WTC11 (cell line): ENCODE results near the gene ANKRD28. TPM values are rescaled to one million over a fixed set of nuclear protein-coding genes. Genes with fewer than 3 reads are reported as not detected.
A peak's percentile ranks its signal among the peaks of the same experiment; 100 is the strongest.

ENCODE experiments used
- ATAC-seq: fragments of 200-7000 bp; cut with Tn5 transposase; 2 replicates; pipeline ENCODE4 v1.10.0; 2021; ENCODE audit warnings: mild to moderate bottlenecking, moderate library complexity
- CTCF ChIA-PET: fragments of 300-600 bp; sonication (Branson Sonifier 250); formaldehyde crosslinking; loops from one replicate; lab custom pipeline; 2021; ENCODE audit warnings: antibody characterized with exemption; lab: Charles Lee
- POLR2A ChIA-PET: fragments of 350-600 bp; sonication (Branson Sonifier 250); formaldehyde crosslinking; loops from one replicate; lab custom pipeline; 2021; ENCODE audit warnings: antibody characterized with exemption; lab: Charles Lee
- DNase-seq: peaks from one replicate; pipeline ENCODE4 v3.0.0; 2021; ENCODE audit warnings: low spot score
- H3K27ac Mint-ChIP-seq: 2 replicates; pipeline ENCODE4 v1.8.0; 2021; ENCODE audit warnings: mixed read lengths
- H3K27me3 Mint-ChIP-seq: 2 replicates; pipeline ENCODE4 v1.8.0; 2021; ENCODE audit warnings: low read depth, mild to moderate bottlenecking, moderate library complexity, mixed read lengths
- H3K36me3 Mint-ChIP-seq: 2 replicates; pipeline ENCODE4 v1.8.0; 2021; ENCODE audit warnings: mixed read lengths
- H3K4me1 Mint-ChIP-seq: 2 replicates; pipeline ENCODE4 v1.8.0; 2022; ENCODE audit warnings: mixed read lengths
- H3K4me3 Mint-ChIP-seq: 2 replicates; pipeline ENCODE4 v1.8.0; 2021; ENCODE audit warnings: mild to moderate bottlenecking, moderate library complexity, mixed read lengths
- H3K9me3 Mint-ChIP-seq: 2 replicates; pipeline ENCODE4 v1.8.0; 2021; ENCODE audit warnings: mixed read lengths
- CBFB ChIP-seq: sonication (generic); formaldehyde crosslinking; IDR thresholded peaks from 2 replicates; pipeline ENCODE4 v1.8.1; 2022; ENCODE audit warnings: mild to moderate bottlenecking, low read depth, missing genetic modification reagents
- CREM ChIP-seq: sonication (generic); formaldehyde crosslinking; IDR thresholded peaks from 2 replicates; pipeline ENCODE4 v1.8.1; 2022; ENCODE audit warnings: mild to moderate bottlenecking, missing genetic modification reagents, moderate library complexity
- EMX1 ChIP-seq: fragments of 250-450 bp; sonication (Bioruptor Pico); IDR thresholded peaks from 2 replicates; pipeline ENCODE4 v1.8.0; 2021; ENCODE audit warnings: mild to moderate bottlenecking
- HMGA2 ChIP-seq: fragments of 250-450 bp; sonication (Bioruptor Pico); IDR thresholded peaks from 2 replicates; pipeline ENCODE4 v1.4.0; 2021; ENCODE audit warnings: mild to moderate bottlenecking, moderate library complexity
- KAT7 ChIP-seq: sonication (generic); formaldehyde crosslinking; IDR thresholded peaks from 2 replicates; pipeline ENCODE4 v1.8.1; 2023; ENCODE audit warnings: missing genetic modification reagents, mild to moderate bottlenecking, borderline replicate concordance
- MYBL2 ChIP-seq: sonication (generic); formaldehyde crosslinking; IDR thresholded peaks from 2 replicates; pipeline ENCODE4 v1.8.1; 2023; ENCODE audit warnings: mild to moderate bottlenecking, moderate library complexity, missing genetic modification reagents
- NFYB ChIP-seq: sonication (generic); formaldehyde crosslinking; conservative IDR thresholded peaks from 2 replicates; pipeline ENCODE4 v1.8.0; 2022; ENCODE audit warnings: low read depth, missing genetic modification reagents
- NR2C2 ChIP-seq: sonication (generic); formaldehyde crosslinking; IDR thresholded peaks from 2 replicates; pipeline ENCODE4 v1.8.0; 2022; ENCODE audit warnings: mild to moderate bottlenecking, missing genetic modification reagents
- SMAD3 ChIP-seq: sonication (generic); formaldehyde crosslinking; IDR thresholded peaks from 2 replicates; pipeline ENCODE4 v1.8.0; 2022; ENCODE audit warnings: missing genetic modification reagents, mild to moderate bottlenecking, borderline replicate concordance
- ZNF232 ChIP-seq: sonication (generic); formaldehyde crosslinking; IDR thresholded peaks from 2 replicates; pipeline ENCODE4 v1.8.0; 2022; ENCODE audit warnings: mild to moderate bottlenecking, missing genetic modification reagents
- ZNF532 ChIP-seq: fragments of 250-450 bp; sonication (Bioruptor Pico); IDR thresholded peaks from 2 replicates; pipeline ENCODE4 v1.9.0; 2021; ENCODE audit warnings: mild to moderate bottlenecking, borderline replicate concordance
- ZNF671 ChIP-seq: fragments of 250-450 bp; sonication (Bioruptor Pico); IDR thresholded peaks from 2 replicates; pipeline ENCODE4 v1.8.0; 2021; ENCODE audit warnings: mild to moderate bottlenecking
- total RNA-seq: library from RNA; stranded (reverse); gene quantifications from 3 replicates; pipeline ENCODE4 v1.2.3, GENCODE V29; 2021
- TF ChIP-seq, protein P1 (sequence below): fragments of 250-450 bp; sonication (Bioruptor Pico); IDR thresholded peaks from 2 replicates; pipeline ENCODE4 v1.9.0; 2021; ENCODE audit warnings: moderate library complexity, mild to moderate bottlenecking, inconsistent platforms, borderline replicate concordance
- TF ChIP-seq, protein P2 (sequence below): fragments of 250-450 bp; sonication (Bioruptor Pico); IDR thresholded peaks from 2 replicates; pipeline ENCODE4 v1.9.0; 2021; ENCODE audit warnings: mild to moderate bottlenecking
- TF ChIP-seq, protein P3 (sequence below): sonication (generic); formaldehyde crosslinking; IDR thresholded peaks from 2 replicates; pipeline ENCODE4 v1.8.0; 2022; ENCODE audit warnings: mild to moderate bottlenecking, missing genetic modification reagents
- TF ChIP-seq, protein P4 (sequence below): sonication (generic); formaldehyde crosslinking; IDR thresholded peaks from 2 replicates; pipeline ENCODE4 v1.8.1; 2022; ENCODE audit warnings: mild to moderate bottlenecking, missing genetic modification reagents, moderate library complexity, borderline replicate concordance
- TF ChIP-seq, protein P5 (sequence below): sonication (generic); formaldehyde crosslinking; IDR thresholded peaks from 2 replicates; pipeline ENCODE4 v1.8.1; 2022; ENCODE audit warnings: mild to moderate bottlenecking, moderate library complexity, missing genetic modification reagents

ANKRD28 gene
- total RNA-seq, 1 experiment from 2014 or later, result 51.6 TPM

DNA sequence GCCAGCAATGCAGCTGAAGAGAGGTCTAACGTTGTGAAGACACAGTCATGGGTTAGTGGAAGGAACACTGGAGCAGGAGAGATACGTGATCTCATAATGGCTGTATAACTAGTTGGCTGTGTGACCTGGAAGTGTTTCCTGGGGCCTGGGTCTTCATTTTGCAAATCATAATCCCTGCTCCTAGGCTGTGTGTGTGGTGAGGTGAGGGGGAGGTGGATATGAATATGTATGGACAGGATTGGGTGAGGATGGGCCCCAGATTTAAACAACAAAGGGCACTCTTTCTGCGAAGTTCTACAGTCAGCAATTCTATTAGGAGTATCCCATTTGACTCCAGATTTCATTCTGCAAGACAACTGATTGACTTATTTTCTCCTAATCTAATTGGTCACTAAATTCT lies 41.3 kb downstream of the ANKRD28 start (continued):
- TF ChIP-seq ZNF532 (CRISPR knock-in tag), result no peak
- TF ChIP-seq NR2C2 (CRISPR knock-in tag), result no peak
- TF ChIP-seq, protein P1, sequence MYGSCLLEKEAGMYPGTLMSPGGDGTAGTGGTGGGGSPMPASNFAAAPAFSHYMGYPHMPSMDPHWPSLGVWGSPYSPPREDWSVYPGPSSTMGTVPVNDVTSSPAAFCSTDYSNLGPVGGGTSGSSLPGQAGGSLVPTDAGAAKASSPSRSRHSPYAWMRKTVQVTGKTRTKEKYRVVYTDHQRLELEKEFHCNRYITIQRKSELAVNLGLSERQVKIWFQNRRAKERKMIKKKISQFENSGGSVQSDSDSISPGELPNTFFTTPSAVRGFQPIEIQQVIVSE (CRISPR knock-in tag), result no peak
- TF ChIP-seq, all 79 proteins: peak for 0

DNA sequence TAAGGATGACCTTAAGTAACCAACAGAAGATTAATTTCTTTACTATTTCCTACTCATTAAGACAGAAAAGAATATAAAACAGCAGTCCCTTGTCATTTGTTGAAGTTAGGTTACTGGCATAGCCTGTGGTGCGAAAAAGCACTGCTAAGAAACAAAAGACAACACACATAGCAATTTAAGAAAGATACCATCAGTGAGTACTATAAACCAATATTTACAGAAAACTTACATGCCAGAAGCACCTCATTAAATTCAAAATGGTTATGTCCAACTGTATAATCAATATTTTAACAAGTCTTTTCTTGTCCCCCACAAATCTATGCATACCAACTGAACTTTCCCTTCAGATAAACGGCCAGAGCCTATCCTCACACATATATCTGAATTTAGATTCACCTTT lies 42.0 kb downstream of the ANKRD28 start:
- H3K36me3 Mint-ChIP-seq, result peaks cover 5% of the 10 kb centered on the region; the same call in 1 of the 2 replicates
- ChIA-PET POLR2A (no interaction called here), CTCF (no interaction called here)
- H3K9me3 Mint-ChIP-seq, result no peaks in the 10 kb centered on the region
- DNase-seq (no peak), ATAC-seq (no peak)
- peaks cover 58% of the 10 kb centered on the region for H3K4me1 Mint-ChIP-seq
- no peak for TF ChIP-seq KAT7
- H3K4me3 Mint-ChIP-seq, result no peak overlapping the region
- H3K27ac Mint-ChIP-seq, result peak overlapping the region; percentile 84; the same call in 1 of the 2 replicates
- H3K27me3 Mint-ChIP-seq, result no peaks in the 10 kb centered on the region

DNA sequence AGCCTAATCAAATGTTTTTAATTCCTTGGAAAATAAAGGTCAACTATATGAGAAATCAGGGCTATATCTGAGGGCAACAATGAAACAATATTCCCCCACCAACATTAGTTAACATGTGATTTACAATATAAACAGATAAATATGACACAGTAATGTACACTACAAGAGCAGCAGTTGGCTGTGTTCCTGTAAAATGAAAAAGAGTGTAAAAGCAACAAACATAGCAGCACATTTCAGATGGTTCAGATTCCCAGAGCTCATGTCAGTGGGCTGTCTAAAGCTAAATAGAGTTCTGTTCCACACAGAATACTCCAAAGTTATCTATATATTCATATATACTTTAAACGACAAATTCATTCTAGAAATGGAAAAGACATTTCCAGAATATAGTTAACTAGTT lies 42.6 kb downstream of the ANKRD28 start:
- ChIA-PET POLR2A (no interaction called here), CTCF (no interaction called here)
- Mint-ChIP-seq H3K27me3 (no peaks in the 10 kb centered on the region), H3K9me3 (no peaks in the 10 kb centered on the region), H3K36me3 (peaks cover 10% of the 10 kb centered on the region), H3K4me3 (no peak overlapping the region), H3K27ac (no peak overlapping the region), H3K4me1 (peaks cover 58% of the 10 kb centered on the region)
- DNase-seq (no peak), ATAC-seq (no peak)
- TF ChIP-seq NFYB (CRISPR knock-in tag), result no peak
- TF ChIP-seq, protein P2, sequence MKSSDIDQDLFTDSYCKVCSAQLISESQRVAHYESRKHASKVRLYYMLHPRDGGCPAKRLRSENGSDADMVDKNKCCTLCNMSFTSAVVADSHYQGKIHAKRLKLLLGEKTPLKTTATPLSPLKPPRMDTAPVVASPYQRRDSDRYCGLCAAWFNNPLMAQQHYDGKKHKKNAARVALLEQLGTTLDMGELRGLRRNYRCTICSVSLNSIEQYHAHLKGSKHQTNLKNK (CRISPR knock-in tag), result no peak
- TF ChIP-seq SMAD3 (CRISPR knock-in tag), result no peak
- TF ChIP-seq, protein P3, sequence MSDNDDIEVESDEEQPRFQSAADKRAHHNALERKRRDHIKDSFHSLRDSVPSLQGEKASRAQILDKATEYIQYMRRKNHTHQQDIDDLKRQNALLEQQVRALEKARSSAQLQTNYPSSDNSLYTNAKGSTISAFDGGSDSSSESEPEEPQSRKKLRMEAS (CRISPR knock-in tag), result no peak
- TF ChIP-seq CREM (CRISPR knock-in tag), result no peak
- no peak for TF ChIP-seq HMGA2 (CRISPR knock-in tag)

DNA sequence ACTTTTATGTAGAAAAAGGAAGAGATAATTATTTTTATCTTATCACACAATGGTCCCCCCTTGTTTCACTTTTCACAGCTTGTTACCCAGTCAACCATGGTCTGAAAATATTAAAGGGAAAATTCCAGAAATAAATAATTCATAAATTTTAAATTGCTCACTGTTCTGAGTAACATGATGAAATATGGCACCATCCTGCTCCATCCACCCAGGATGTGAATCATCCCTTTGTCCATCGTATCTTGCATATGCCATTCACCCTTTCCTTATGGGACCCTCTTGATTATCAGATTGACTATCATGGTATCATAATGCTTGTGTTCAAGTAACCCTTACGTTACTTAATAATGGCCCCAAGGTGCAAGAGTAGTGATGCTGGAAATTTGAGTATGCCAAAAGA lies 43.7 kb downstream of the ANKRD28 start:
- Mint-ChIP-seq H3K4me1 (peaks cover 49% of the 10 kb centered on the region), H3K9me3 (peaks cover 6% of the 10 kb centered on the region; the same call in 1 of the 2 replicates), H3K27ac (peak overlapping the region; percentile 48; the same call in 1 of the 2 replicates), H3K27me3 (no peaks in the 10 kb centered on the region), H3K4me3 (no peak overlapping the region), H3K36me3 (peaks cover 19% of the 10 kb centered on the region)
- ATAC-seq (no peak), DNase-seq (no peak)
- CTCF ChIA-PET, result no interaction called here
- POLR2A ChIA-PET, result no interaction called here
- no peak for TF ChIP-seq CBFB (CRISPR knock-in tag)
- TF ChIP-seq EMX1 (CRISPR knock-in tag), result no peak
- TF ChIP-seq ZNF671 (CRISPR knock-in tag), result no peak
- TF ChIP-seq, protein P4, sequence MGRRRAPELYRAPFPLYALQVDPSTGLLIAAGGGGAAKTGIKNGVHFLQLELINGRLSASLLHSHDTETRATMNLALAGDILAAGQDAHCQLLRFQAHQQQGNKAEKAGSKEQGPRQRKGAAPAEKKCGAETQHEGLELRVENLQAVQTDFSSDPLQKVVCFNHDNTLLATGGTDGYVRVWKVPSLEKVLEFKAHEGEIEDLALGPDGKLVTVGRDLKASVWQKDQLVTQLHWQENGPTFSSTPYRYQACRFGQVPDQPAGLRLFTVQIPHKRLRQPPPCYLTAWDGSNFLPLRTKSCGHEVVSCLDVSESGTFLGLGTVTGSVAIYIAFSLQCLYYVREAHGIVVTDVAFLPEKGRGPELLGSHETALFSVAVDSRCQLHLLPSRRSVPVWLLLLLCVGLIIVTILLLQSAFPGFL (CRISPR knock-in tag), result no peak
- TF ChIP-seq MYBL2 (CRISPR knock-in tag), result no peak
- TF ChIP-seq, protein P5, sequence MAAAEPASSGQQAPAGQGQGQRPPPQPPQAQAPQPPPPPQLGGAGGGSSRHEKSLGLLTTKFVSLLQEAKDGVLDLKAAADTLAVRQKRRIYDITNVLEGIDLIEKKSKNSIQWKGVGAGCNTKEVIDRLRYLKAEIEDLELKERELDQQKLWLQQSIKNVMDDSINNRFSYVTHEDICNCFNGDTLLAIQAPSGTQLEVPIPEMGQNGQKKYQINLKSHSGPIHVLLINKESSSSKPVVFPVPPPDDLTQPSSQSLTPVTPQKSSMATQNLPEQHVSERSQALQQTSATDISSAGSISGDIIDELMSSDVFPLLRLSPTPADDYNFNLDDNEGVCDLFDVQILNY (CRISPR knock-in tag), result no peak
- TF ChIP-seq ZNF232 (CRISPR knock-in tag), result no peak
